HG02588 (cell line): Measurements from ENCODE around the gene AMN.

ENCODE experiments used
- ATAC-seq: cut with Tn5 transposase; IDR thresholded peaks from one replicate; pipeline ENCODE4 v1.9.1; 2021; ENCODE audit warnings: mild to moderate bottlenecking, moderate library complexity; ENCODE audit not compliant: unreplicated experiment

AMN gene

DNA sequence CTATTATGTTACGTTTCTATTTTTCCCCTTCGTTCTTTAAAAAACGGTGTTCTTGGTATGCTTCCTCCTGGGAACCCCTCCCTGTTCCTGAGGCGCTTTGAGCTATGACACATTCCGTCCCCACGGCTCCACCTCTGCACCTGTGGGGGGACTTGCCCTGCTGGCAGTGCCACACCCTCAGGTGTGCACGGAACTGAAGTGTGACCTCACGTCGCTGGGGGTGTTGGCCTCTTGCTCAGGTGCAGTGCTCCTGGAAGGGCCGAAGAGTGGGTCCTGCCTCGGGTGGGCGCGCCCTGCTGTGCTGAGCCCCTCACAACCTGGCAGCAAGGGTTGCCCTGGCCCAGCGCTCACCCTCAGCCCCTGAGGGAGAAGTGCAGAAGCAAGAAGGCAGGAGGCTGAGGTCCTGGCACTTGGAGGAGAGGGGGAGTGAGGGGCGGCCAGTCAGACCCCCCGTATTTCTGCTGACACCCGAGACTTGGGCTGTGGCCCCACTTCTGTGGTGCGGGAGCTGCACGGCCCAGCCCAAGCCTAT is 4.9 kb downstream of the AMN start:
- ATAC-seq, result no peak

DNA sequence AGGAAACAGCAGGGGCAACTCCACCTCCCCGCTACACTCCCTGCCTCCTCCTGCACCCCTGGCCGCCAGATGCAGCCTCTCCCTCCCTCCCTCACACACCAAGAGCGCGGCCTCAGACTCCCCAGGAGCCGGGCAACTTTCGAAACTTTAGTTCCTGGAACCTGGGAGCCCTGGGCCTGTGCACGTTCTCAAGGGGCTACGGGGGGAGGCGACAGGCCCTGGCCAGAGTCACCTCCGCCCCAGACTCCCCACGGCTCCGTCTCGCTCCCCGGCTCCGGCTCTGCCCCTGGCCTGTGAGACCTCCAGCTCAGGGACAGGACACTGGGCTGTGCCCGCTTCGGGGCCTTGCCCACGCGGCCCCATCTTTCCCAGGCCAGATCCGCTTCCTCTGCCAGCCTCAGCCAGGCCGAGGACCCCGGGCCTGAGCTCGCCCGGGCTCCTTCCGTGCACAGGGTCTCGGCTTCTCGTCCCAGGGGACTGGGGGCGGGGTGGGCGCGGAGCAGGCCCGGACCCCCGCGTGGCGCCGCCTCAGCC is 5.5 kb downstream of the AMN start:
- peak; percentile 21 for ATAC-seq

DNA sequence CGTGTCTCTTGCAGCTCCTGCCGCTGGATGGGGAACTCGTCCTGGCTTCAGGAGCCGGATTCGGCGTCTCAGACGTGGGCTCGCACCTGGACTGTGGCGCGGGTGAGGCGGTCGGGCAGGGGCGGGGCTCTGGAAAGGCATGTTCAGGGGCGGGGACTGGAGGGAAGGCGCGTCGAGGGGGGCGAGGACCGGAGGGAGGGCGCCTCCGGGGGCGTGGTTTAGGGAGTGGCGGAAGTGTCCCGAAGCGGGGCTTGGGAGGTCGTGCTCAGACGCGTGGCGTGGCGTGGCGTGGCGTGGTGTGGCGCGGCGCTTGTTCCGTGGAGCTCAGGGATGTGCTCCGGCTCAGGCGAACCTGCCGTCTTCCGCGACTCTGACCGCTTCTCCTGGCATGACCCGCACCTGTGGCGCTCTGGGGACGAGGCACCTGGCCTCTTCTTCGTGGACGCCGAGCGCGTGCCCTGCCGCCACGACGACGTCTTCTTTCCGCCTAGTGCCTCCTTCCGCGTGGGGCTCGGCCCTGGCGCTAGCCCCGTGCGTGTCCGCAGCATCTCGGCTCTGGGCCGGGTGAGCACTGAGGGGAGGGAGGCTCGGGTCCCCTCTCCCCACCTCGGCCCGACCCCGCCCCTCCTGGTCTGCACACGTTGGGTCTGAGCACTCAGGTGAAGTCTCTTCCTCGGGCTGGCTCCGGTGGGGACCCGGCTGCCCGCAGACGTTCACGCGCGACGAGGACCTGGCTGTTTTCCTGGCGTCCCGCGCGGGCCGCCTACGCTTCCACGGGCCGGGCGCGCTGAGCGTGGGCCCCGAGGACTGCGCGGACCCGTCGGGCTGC is 6.2 kb downstream of the AMN start:
- ATAC-seq, result peak; percentile 47

GRCh38 chr14:102929241-102930137 is 7.0 kb downstream of the AMN start:
- ATAC-seq, result no peak

GRCh38 chr14:102930138-102930752 is 7.8 kb downstream of the AMN start:
- no peak for ATAC-seq

DNA sequence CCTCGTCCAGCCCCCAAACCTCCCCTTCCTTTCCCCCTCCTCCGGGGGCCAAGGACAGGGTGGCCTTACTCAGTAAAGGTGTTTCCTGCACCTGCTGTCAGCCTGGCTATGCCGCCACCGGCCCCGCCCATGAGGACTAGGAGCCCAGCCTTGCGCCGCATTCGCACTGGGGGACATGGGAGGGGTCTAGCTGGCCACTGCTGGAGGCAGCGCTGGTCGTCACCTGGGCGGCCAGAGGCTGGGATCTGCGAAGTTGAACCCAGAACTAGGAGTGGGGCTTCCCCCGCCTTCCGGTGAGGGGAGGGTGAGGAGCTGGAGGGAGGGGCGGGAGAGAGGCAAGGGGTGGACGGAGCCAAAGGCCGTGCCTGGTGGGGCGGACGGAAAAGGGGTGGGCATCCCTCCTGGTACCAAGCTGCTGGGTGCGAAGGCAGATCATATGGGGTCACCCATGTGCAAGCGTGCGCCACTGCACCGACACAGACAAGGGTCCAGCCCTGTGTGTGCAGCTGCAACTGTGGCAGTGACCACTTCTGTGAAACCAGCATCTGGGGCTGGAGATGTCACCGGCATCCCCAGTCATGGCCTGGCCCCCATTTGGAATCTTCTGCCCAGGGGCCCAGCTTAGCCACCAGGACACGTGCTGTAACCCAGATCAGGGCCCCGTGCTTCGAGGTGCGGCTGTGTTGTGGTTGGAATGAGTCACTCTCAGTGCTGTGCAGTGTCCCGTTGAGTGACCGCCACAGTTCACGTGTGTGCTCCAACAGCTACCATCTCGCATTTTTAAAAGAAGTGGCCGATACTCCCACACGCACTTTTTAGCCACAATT is 8.5 kb downstream of the AMN start:
- no peak for ATAC-seq

DNA sequence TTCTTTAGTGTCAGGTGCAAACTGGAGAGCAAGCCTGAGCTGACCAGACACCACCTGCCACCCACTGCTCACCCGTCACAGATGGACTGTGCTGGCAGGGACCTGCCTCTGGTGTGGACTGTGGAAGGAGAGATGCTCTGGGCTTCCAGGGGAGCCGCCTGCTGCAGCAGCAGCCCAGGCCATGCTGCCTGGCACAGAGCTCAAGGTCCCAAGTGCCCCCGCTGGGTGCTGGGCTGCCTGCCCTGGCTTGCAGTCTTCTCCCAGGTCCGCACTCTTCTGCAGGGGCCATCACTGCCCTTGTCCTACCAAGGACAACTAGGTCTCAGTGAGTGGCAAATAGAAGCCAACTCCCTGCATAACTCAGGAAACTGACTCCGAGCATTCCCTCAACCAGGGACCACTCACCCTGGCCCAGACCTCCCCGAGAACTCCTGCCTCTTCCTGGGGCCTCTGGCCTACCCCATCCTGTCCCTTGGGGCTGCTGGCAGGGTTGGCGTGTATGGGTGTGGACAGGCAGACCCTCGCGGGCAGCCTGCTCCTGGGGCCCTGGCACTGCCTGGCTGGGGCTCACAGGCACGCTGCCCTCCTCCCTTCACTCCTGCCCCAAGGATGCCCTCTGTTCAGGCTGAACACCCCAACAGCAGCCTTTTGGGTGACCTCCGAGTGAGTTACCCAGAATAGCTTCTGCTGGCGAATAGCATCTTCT is 9.3 kb downstream of the AMN start:
- no peak for ATAC-seq

DNA sequence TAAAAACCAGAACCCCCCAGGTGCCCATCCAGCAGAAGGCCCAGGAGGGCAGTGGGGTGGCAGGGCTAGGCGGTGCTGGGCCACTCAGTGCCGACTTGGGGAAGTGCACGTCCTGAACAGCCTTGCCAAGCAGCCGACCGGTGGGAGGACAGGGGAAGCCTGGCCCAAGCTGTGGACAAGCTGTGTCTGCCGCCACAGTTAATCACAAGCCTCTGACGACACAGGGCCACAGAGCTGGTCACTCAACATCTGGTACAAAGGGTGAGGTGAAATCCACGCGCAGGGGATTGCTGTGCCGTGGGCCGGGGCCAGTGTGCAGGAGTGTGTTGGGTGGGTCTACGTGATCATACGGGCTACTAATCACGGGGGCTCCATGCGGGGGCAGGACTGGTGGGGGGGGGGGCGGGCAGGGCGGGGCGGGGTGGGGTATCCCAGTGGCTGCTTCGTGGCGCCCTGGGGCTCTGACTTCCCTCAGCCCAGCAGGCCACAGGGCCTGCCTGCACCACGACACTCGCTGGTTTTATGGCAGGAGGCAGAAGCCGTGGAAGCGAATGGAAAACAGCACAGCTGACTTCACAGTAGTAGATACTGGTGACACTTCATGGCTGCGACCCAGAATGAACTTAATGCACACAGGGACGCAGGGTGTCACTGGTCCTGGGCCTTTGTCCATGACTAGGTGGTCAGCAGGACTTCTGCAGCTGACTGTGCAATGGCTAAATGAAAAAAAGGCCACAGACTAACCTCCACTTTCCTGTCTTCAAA is 10.2 kb downstream of the AMN start:
- ATAC-seq, result no peak

DNA sequence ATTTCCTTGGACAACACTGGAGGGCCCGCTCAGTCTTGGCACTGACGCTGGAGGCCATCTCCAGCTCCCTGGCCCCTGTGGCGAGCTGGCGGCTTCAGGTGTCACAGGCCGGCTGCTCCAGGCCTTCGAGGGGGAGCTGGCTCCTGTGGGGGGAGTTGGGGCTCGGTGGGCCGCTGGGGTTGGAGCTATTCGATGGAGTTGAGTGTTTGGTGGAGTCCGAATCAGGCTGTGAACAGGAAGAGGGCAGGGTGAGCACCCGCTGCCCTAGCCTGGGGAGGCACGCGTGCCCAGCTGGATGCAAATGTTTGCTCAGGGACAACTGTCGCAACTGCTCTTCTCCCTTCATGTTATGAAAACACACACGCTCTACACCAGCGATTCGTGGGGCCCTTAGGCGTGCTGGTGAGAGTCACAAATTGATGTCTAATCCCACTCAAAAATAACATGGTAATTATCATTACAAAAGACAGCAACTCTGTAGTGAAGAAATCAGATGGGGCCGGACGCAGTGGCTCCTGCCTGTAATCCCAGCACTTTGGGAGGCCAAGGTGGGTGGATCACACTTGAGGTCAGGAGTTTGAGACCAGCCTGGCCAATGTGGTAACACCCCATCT is 11.3 kb downstream of the AMN start:
- no peak for ATAC-seq

- no peak for ATAC-seq
Observed at GRCh38 chr14:102935756-102936155, 13.3 kb downstream of the AMN start.

DNA sequence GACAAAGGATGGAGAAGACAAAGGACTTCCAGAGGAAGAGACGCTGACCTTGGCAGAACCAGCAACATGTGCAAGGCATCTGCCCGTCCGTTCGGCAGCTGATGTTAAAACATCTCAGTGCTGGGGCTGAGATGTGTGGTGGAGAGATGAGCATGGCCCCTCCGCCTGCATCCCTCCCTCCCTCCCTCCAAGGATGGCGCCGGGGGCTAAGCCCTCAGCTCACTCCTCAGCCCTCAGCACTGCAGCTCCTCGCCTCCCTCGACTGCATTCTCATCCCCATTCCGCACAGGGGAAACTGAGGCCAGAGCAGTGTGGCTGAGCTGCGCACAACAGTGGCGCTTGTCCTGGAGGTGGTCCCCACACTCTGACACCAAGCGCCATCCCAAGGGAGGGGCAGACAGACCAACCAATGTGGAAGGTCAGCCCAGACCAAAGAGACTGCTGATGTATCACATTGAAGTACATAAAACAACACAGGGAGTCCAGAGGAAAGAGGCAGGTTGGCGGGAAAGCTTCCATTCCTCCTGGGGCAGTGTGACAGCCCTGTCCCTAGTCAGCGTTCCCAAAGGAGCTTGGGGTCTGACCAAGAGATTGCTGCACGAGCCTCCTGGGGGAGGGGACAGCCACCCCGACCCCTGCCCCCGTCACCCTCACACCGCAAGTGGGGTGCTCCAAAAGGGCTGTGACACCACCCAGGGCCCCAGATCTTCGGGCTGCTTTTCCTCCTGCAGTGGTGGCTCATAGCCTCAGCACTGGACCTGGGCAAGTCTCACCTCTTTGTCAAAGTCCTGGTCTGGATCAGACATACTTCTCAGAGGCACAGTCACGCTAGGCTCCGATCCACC is 15.1 kb downstream of the AMN start:
- ATAC-seq, result no peak

GRCh38 chr14:102938191-102938590 is 15.7 kb downstream of the AMN start:
- no peak for ATAC-seq

DNA sequence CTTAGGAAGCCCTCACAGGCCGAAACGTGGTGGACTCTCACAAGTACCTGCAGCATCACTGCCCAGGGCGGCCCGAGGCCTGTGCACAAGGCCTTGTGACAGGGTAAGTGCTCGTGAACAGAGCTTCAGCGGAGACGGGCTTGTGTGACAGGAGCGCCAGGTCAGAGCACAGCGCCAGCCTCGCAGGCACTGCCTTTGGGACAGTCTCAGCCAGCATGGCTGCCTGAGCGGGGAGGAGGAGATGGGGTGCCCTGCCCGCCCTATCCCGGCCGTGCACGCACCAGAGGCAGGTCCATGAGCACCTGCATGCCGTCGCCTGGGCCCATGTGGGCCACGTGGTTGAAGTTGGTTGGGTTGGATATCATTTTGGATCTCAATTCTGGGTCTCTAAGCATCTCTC is 16.9 kb downstream of the AMN start:
- ATAC-seq, result no peak

GRCh38 chr14:102939820-102940561 is 17.5 kb downstream of the AMN start:
- no peak for ATAC-seq

GRCh38 chr14:102940729-102941362 is 18.4 kb downstream of the AMN start:
- no peak for ATAC-seq

DNA sequence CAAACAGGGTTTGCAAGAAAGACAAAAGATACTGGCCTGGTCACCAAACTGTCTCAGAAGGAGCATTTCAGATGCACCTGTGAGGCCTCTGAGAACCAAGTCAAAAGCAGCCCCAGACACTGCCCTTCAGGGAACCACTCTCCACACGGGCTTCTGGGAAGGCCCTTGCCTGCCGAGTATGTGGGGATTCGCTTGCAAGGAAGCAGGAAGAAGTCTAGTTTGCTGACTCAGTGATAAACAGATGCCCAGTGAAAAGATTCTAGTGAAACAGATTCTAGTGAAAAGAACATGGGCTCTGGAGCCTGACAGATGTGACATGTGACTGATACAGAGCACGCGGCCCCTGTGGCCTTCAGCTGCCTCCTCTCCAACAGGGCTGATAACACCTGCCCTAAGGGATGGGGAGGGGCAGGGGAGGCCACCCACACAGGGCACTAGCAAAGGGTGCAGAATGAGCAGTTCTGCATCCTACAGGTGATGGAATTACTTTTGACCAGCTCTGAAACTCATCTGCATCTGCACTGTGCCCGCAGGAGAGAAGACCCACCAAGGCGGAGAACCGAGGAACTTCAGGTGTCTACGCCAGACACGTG is 19.1 kb downstream of the AMN start:
- ATAC-seq, result no peak
